Measurements from ENCODE around the gene FHAD1. TPM values are rescaled to one million over a fixed set of nuclear protein-coding genes. Genes with fewer than 3 reads are reported as not detected.

Gene FHAD1
- total RNA-seq, 1 donor from 2014 or later = not detected

GRCh38 chr1:15212216-15212953 lies 34.6 kb upstream of the FHAD1 start:
- TF ChIP-seq CTCF (IDR thresholded peaks at IDR 0.05; ENCODE audit: partially characterized antibody, unreplicated experiment) = no peak
- Mint-ChIP-seq H3K27ac (ENCODE audit: unreplicated experiment) (no peak overlapping the region), H3K27me3 (ENCODE audit: unreplicated experiment) (peaks cover 1% of the 10 kb centered on the region), H3K4me1 (ENCODE audit: low read depth, unreplicated experiment) (peaks cover 16% of the 10 kb centered on the region), H3K36me3 (ENCODE audit: unreplicated experiment) (peaks cover 3% of the 10 kb centered on the region), H3K4me3 (ENCODE audit: unreplicated experiment) (no peak overlapping the region), H3K9me3 (ENCODE audit: unreplicated experiment) (no peaks in the 10 kb centered on the region)
- DNase-seq = no peak

- Mint-ChIP-seq H3K4me1 (ENCODE audit: low read depth, unreplicated experiment) (peaks cover 11% of the 10 kb centered on the region), H3K36me3 (ENCODE audit: unreplicated experiment) (peaks cover 5% of the 10 kb centered on the region), H3K27ac (ENCODE audit: unreplicated experiment) (no peak overlapping the region), H3K4me3 (ENCODE audit: unreplicated experiment) (no peak overlapping the region), H3K27me3 (ENCODE audit: unreplicated experiment) (peaks cover 1% of the 10 kb centered on the region), H3K9me3 (ENCODE audit: unreplicated experiment) (no peaks in the 10 kb centered on the region)
- no peak for DNase-seq
- TF ChIP-seq CTCF (IDR thresholded peaks at IDR 0.05; ENCODE audit: partially characterized antibody, unreplicated experiment) = no peak
Measured at GRCh38 chr1:15212954-15213291, 34.1 kb upstream of the FHAD1 start.

GRCh38 chr1:15213341-15213821 lies 33.6 kb upstream of the FHAD1 start:
- no peak for DNase-seq
- TF ChIP-seq CTCF (IDR thresholded peaks at IDR 0.05; ENCODE audit: partially characterized antibody, unreplicated experiment) = no peak
- Mint-ChIP-seq H3K36me3 (ENCODE audit: unreplicated experiment) (peaks cover 5% of the 10 kb centered on the region), H3K27me3 (ENCODE audit: unreplicated experiment) (peaks cover 1% of the 10 kb centered on the region), H3K4me3 (ENCODE audit: unreplicated experiment) (no peak overlapping the region), H3K27ac (ENCODE audit: unreplicated experiment) (no peak overlapping the region), H3K4me1 (ENCODE audit: low read depth, unreplicated experiment) (peaks cover 11% of the 10 kb centered on the region), H3K9me3 (ENCODE audit: unreplicated experiment) (no peaks in the 10 kb centered on the region)

- no peak for TF ChIP-seq CTCF (IDR thresholded peaks at IDR 0.05; ENCODE audit: partially characterized antibody, unreplicated experiment)
- no peak overlapping the region for H3K4me3 Mint-ChIP-seq (ENCODE audit: unreplicated experiment)
- no peaks in the 10 kb centered on the region for H3K27me3 Mint-ChIP-seq (ENCODE audit: unreplicated experiment)
- no peak overlapping the region for H3K27ac Mint-ChIP-seq (ENCODE audit: unreplicated experiment)
- H3K36me3 Mint-ChIP-seq (ENCODE audit: unreplicated experiment) = peaks cover 5% of the 10 kb centered on the region
- H3K9me3 Mint-ChIP-seq (ENCODE audit: unreplicated experiment) = no peaks in the 10 kb centered on the region
- DNase-seq = no peak
- peaks cover 11% of the 10 kb centered on the region for H3K4me1 Mint-ChIP-seq (ENCODE audit: low read depth, unreplicated experiment)
Measured at GRCh38 chr1:15214527-15214926, 32.5 kb upstream of the FHAD1 start.

GRCh38 chr1:15215116-15215515 lies 31.9 kb upstream of the FHAD1 start:
- no peak overlapping the region for H3K27ac Mint-ChIP-seq (ENCODE audit: unreplicated experiment)
- H3K4me3 Mint-ChIP-seq (ENCODE audit: unreplicated experiment) = no peak overlapping the region
- no peaks in the 10 kb centered on the region for H3K27me3 Mint-ChIP-seq (ENCODE audit: unreplicated experiment)

More at GRCh38 chr1:15215116-15215515, 31.9 kb upstream of the FHAD1 start:
- Mint-ChIP-seq H3K9me3 (ENCODE audit: unreplicated experiment) (no peaks in the 10 kb centered on the region), H3K36me3 (ENCODE audit: unreplicated experiment) (peaks cover 5% of the 10 kb centered on the region), H3K4me1 (ENCODE audit: low read depth, unreplicated experiment) (peaks cover 11% of the 10 kb centered on the region)
- DNase-seq = no peak
- no peak for TF ChIP-seq CTCF (IDR thresholded peaks at IDR 0.05; ENCODE audit: partially characterized antibody, unreplicated experiment)

Measured in glutamatergic neuron (in vitro differentiated cells).